ENCODE measurements around the gene SETD3. TPM values are rescaled to one million over a fixed set of nuclear protein-coding genes. Genes with fewer than 3 reads are reported as not detected.

Gene SETD3
- total RNA-seq, 2 experiments from 2014 or later: 43.3 to 48.1 TPM

DNA sequence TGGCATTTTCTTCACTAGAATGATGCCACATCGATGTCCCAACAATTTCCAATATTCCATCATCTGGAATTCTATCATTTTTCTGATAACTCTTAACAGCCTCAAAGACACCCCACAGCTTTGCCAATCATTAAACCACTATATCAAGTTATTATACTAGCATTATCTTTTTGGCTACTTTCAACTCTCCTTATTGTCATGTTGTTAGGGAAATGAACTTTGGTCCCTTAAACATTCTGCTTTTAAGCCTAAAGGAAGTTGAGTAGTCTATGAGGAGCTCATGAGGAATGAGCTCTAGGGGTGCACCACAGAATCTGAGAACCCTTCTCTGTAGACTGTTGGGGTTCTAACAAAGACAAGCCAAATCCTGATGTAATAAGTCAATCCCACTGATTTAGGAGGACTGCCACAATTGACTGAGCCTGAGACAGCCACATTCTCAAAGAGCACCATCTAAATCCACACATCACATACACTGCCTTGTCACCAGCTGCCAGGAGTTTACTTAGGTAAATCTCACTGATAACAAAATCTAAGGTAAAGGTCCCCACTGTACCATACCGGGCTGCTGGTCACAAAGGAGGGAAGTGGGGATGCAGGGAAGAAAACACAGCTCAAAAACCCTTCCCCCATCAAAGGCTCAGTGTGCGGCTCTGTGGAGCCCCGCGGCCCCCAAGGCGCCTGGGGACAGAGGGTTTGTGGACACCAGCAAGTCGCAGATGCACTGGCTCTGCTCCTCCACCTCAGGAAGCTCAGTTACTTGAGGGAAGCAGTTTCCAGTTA is 58.2 kb downstream of the SETD3 start:
- intact Hi-C loops (cut with micrococcal nuclease): no loop called here
- Mint-ChIP-seq H3K4me1 (ENCODE audit: low read depth) (peaks cover 13% of the 10 kb centered on the region), H3K9me3 (no peaks in the 10 kb centered on the region), H3K27me3 (ENCODE audit: low read depth) (no peaks in the 10 kb centered on the region), H3K4me3 (no peak overlapping the region), H3K27ac (no peak overlapping the region), H3K36me3 (ENCODE audit: low read depth) (no peaks in the 10 kb centered on the region)
- no peak for DNase-seq
- CTCF ChIA-PET: interaction anchor here (0.6 kb wide), 1 partner anchor 26 kb away, joined by 3 read pairs; no protein-coding TSS in a partner anchor

DNA sequence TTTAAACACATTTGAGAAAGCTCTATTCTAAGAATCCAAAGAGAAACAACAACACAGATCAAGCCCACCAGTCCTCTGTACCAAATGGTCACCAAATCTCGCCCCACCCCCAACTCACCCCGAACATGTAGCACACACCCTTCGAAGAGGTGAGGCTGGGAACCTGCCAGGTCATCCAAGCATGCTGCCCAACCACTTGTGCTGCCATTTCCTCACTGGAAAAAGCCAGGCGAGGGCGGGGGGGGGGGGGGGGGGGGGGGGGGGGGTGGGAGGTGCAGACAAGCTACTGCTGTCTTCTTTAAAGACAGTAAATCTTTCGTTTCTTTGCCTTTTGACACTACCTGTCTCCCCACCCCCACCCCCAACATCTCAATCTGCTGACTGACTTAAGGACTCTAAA is 59.9 kb downstream of the SETD3 start:
- CTCF ChIA-PET: no interaction called here
- intact Hi-C loops (cut with micrococcal nuclease): no loop called here

DNA sequence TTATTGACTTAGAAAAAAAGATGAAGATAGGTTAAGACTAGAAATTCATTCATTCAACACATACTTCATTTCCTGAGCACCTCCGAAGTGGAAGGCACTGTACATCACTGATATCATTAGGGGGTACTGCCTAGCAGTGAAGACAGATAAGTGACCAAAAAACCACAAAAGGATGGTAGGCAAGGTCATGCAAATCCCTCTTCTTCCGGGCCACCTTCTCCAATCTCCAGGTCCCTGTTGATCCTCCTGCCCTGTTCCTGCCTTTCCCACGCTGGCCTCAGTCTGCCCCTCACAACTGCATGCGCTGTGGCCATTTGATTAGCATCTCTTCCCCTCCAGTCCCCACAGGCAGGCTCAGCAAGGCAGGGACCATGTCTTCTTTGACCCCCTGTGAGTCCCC is 60.8 kb downstream of the SETD3 start:
- peaks cover 1% of the 10 kb centered on the region for H3K36me3 Mint-ChIP-seq (ENCODE audit: low read depth)
- intact Hi-C loops (cut with micrococcal nuclease): loop anchor here (5.0 kb wide), 1 partner anchor 1283 kb away; no protein-coding TSS in a partner anchor
- no peak overlapping the region for H3K4me3 Mint-ChIP-seq
- H3K9me3 Mint-ChIP-seq: no peaks in the 10 kb centered on the region
- DNase-seq: no peak
- CTCF ChIA-PET: no interaction called here
- H3K4me1 Mint-ChIP-seq (ENCODE audit: low read depth): peaks cover 13% of the 10 kb centered on the region
- H3K27me3 Mint-ChIP-seq (ENCODE audit: low read depth): no peaks in the 10 kb centered on the region
- H3K27ac Mint-ChIP-seq: no peak overlapping the region

More for the DNA sequence above, 59.9 kb downstream of the SETD3 start:
- H3K27ac Mint-ChIP-seq: no peak overlapping the region
- peaks cover 8% of the 10 kb centered on the region for H3K4me1 Mint-ChIP-seq (ENCODE audit: low read depth)
- no peak overlapping the region for H3K4me3 Mint-ChIP-seq
- no peaks in the 10 kb centered on the region for H3K27me3 Mint-ChIP-seq (ENCODE audit: low read depth)
- no peak for DNase-seq
- H3K9me3 Mint-ChIP-seq: no peaks in the 10 kb centered on the region
- no peaks in the 10 kb centered on the region for H3K36me3 Mint-ChIP-seq (ENCODE audit: low read depth)

GRCh38 chr14:99418242-99418641 is 62.4 kb downstream of the SETD3 start:
- H3K9me3 Mint-ChIP-seq: no peaks in the 10 kb centered on the region
- no peak overlapping the region for H3K4me3 Mint-ChIP-seq
- no peaks in the 10 kb centered on the region for H3K27me3 Mint-ChIP-seq (ENCODE audit: low read depth)
- peaks cover 9% of the 10 kb centered on the region for H3K4me1 Mint-ChIP-seq (ENCODE audit: low read depth)
- no peak for DNase-seq
- no peak overlapping the region for H3K27ac Mint-ChIP-seq
- CTCF ChIA-PET: interaction anchor here (1.0 to 4.6 kb wide), 3 partner anchors 25 to 98 kb away, joined by 4 to 36 read pairs (median 6); no protein-coding TSS in a partner anchor
- intact Hi-C loops (cut with micrococcal nuclease): loop anchor here (5.0 kb wide), 1 partner anchor 1281 kb away; no protein-coding TSS in a partner anchor
- peaks cover 1% of the 10 kb centered on the region for H3K36me3 Mint-ChIP-seq (ENCODE audit: low read depth)

- Mint-ChIP-seq H3K4me3 (no peak overlapping the region), H3K4me1 (ENCODE audit: low read depth) (peaks cover 20% of the 10 kb centered on the region), H3K27me3 (ENCODE audit: low read depth) (no peaks in the 10 kb centered on the region), H3K36me3 (ENCODE audit: low read depth) (peaks cover 1% of the 10 kb centered on the region), H3K27ac (no peak overlapping the region), H3K9me3 (no peaks in the 10 kb centered on the region)
- no peak for DNase-seq
- intact Hi-C loops (cut with micrococcal nuclease): loop anchor here (5.0 kb wide), 1 partner anchor 1280 kb away; no protein-coding TSS in a partner anchor
- CTCF ChIA-PET: interaction anchor here (0.6 to 4.6 kb wide), 9 partner anchors 13 to 202 kb away, joined by 3 to 36 read pairs (median 4); no protein-coding TSS in a partner anchor
Measured at GRCh38 chr14:99416909-99417308, 63.8 kb downstream of the SETD3 start.

DNA sequence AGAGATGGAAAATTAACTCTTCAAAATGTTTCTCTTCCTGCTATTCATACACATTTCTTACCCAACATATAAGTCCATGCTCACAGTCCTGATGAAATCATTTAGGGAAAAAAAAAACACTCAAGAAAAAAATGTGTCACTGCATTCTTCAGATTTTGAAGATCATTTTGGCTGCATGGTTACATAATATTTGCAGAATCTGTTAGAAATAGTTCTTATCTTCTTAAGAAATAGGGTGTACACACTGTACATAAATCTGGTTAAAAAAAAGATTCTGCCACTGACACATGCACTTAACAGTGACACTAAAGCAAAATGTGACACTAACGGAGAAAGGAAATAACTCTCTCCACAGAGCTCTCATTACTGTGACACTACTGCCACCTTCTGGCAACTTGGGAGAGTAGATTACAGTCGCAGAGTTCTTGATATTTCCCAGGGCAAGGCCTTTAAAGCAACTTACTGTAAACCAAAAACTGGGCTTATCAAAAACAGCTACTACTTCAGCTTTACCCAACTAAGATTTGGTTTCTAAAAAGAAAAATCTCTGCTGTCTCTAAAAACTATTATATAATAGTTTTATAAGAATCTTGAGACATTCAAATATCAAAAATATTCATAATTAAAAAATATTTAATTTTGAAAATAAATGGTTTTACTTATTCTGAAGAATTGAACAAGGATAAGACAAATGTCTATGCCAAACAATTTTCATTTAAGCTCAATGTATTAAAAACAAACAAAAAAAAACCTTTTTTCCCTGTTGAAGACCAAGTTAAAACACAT is 65.0 kb downstream of the SETD3 start:
- Mint-ChIP-seq H3K4me1 (ENCODE audit: low read depth) (peaks cover 20% of the 10 kb centered on the region), H3K9me3 (no peaks in the 10 kb centered on the region), H3K36me3 (ENCODE audit: low read depth) (peaks cover 1% of the 10 kb centered on the region), H3K4me3 (no peak overlapping the region), H3K27me3 (ENCODE audit: low read depth) (no peaks in the 10 kb centered on the region), H3K27ac (no peak overlapping the region)
- intact Hi-C loops (cut with micrococcal nuclease): loop anchor here (1.0 to 5.0 kb wide), 4 partner anchors 26 to 1278 kb away; no protein-coding TSS in a partner anchor
- CTCF ChIA-PET: interaction anchor here (0.6 to 4.6 kb wide), 23 partner anchors 8 to 842 kb away, joined by 3 to 36 read pairs (median 4); no protein-coding TSS in a partner anchor
- DNase-seq: peak; percentile 80

GRCh38 chr14:99413911-99414310 is 66.7 kb downstream of the SETD3 start:
- no peaks in the 10 kb centered on the region for H3K9me3 Mint-ChIP-seq
- CTCF ChIA-PET: interaction anchor here (1.0 to 2.9 kb wide), 2 partner anchors 17 to 25 kb away, joined by 3 to 20 read pairs; no protein-coding TSS in a partner anchor
- intact Hi-C loops (cut with micrococcal nuclease): no loop called here

DNA sequence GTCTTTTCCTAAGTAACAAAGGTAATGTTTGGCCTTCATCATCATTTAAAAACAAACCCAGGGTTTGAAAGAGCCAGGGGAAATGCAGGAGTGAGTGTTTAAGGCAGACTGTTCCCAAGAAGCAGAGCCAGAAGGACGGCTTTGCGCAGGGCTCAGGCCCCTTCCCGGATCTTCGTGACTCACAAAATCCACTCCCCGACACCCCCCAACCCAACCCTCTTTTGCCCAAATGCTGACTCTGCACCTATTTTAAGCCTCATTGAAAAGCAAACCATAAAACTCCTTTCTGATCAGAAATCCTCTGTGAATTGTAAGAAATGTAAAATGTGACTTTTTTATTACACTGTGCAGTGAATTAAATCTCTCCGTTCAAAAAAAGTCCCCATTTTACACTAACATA is 67.5 kb downstream of the SETD3 start:
- Mint-ChIP-seq H3K27ac (no peak overlapping the region), H3K36me3 (ENCODE audit: low read depth) (peaks cover 4% of the 10 kb centered on the region), H3K9me3 (no peaks in the 10 kb centered on the region), H3K27me3 (ENCODE audit: low read depth) (no peaks in the 10 kb centered on the region), H3K4me1 (ENCODE audit: low read depth) (peaks cover 16% of the 10 kb centered on the region), H3K4me3 (no peak overlapping the region)
- no peak for DNase-seq
- intact Hi-C loops (cut with micrococcal nuclease): no loop called here
- CTCF ChIA-PET: interaction anchor here (1.0 kb wide), 1 partner anchor 16 kb away, joined by 3 read pairs; no protein-coding TSS in a partner anchor

More at GRCh38 chr14:99413911-99414310, 66.7 kb downstream of the SETD3 start:
- Mint-ChIP-seq H3K4me3 (no peak overlapping the region), H3K36me3 (ENCODE audit: low read depth) (peaks cover 4% of the 10 kb centered on the region), H3K27ac (no peak overlapping the region), H3K27me3 (ENCODE audit: low read depth) (no peaks in the 10 kb centered on the region), H3K4me1 (ENCODE audit: low read depth) (peaks cover 20% of the 10 kb centered on the region)
- DNase-seq: no peak

DNA sequence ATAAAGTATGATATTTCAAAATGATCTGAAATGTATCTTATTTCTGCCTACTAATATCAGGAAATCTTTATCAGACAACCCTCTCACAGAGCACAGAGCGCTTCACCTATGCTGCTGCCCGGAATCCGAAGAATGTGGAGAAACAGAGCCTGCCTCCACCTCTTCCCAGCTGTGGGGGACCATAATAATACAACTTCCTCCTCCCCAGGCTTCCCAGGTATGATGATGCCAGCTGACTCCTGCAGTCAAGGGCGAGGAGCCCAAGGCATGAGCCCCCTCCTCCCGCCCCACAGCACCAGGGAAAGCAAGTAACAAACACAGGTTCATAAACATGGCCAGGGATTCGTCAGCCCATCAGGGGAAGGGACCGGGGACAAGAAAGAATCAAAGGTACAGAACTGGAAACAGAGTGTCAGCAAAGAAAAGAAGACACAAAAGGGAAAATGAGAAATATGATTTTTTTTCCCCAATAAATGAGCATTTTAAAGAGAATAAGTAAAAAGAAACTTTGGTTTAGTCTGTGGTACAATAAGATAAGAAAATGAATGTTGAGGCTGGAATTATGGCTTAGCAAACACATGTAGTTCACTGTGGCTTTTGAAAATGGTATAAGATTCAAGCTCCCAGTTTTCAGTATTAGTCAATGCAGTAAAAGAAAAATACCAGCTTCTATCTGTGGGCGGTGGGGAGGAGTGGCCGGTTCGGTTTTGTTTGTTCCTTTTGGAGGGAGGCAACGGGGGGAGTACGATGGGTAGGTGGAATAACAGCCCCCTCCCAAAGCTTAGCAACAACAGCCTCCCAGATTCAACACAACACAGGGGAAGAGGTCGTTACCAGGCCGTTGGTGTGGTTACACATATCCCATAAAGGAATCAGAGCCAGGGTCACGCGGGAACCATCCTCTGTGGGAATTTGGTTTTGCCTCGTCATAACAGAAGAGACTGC is 68.3 kb downstream of the SETD3 start:
- H3K36me3 Mint-ChIP-seq (ENCODE audit: low read depth): peaks cover 4% of the 10 kb centered on the region
- intact Hi-C loops (cut with micrococcal nuclease): no loop called here
- DNase-seq: no peak
- H3K27ac Mint-ChIP-seq: peak overlapping the region; percentile 21
- no peaks in the 10 kb centered on the region for H3K9me3 Mint-ChIP-seq
- H3K4me1 Mint-ChIP-seq (ENCODE audit: low read depth): peaks cover 16% of the 10 kb centered on the region
- no peaks in the 10 kb centered on the region for H3K27me3 Mint-ChIP-seq (ENCODE audit: low read depth)
- H3K4me3 Mint-ChIP-seq: no peak overlapping the region
- CTCF ChIA-PET: interaction anchor here (0.7 to 1.0 kb wide), 2 partner anchors 19 kb away, joined by 3 to 4 read pairs; no protein-coding TSS in a partner anchor

DNA sequence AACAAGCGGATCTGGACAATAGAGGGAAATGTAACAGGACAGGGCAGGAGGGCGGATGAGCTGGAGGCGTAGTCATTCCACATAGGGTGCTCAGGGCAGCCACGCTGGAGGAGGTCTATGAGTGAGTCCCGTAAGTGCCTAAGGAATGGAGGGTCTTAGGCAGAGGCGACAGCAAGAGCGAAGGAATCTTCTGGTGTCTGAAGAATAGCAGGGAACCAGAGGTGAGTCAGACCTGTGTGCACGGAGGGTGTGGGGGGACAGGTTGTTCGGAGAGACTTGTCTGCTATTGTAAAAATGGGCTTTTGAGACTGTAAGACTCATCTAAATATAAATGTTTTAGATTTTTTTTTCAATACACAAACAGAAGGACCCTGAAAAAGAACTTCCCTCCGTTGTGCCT is 70.6 kb downstream of the SETD3 start:
- Mint-ChIP-seq H3K36me3 (ENCODE audit: low read depth) (peaks cover 10% of the 10 kb centered on the region), H3K27ac (no peak overlapping the region), H3K27me3 (ENCODE audit: low read depth) (no peaks in the 10 kb centered on the region), H3K4me3 (no peak overlapping the region), H3K4me1 (ENCODE audit: low read depth) (peaks cover 11% of the 10 kb centered on the region), H3K9me3 (no peaks in the 10 kb centered on the region)
- intact Hi-C loops (cut with micrococcal nuclease): no loop called here
- CTCF ChIA-PET: no interaction called here
- no peak for DNase-seq

GRCh38 chr14:99408971-99409289 is 71.7 kb downstream of the SETD3 start:
- Mint-ChIP-seq H3K27ac (no peak overlapping the region), H3K4me1 (ENCODE audit: low read depth) (peaks cover 11% of the 10 kb centered on the region), H3K4me3 (no peak overlapping the region), H3K27me3 (ENCODE audit: low read depth) (no peaks in the 10 kb centered on the region), H3K9me3 (no peaks in the 10 kb centered on the region), H3K36me3 (ENCODE audit: low read depth) (peaks cover 17% of the 10 kb centered on the region)
- DNase-seq: no peak
- intact Hi-C loops (cut with micrococcal nuclease): no loop called here
- CTCF ChIA-PET: interaction anchor here (0.7 kb wide), 1 partner anchor 16 kb away, joined by 3 read pairs; no protein-coding TSS in a partner anchor
